GM23338 (cell line): ENCODE measurements around the gene SRMS. TPM values are rescaled to one million over a fixed set of nuclear protein-coding genes. Genes with fewer than 3 reads are reported as not detected.

Source experiments
- ATAC-seq: fragments of 200-7000 bp; cut with Tn5 transposase; 3 replicates; pipeline ENCODE4 v1.9.1; 2020
- DNase-seq: peaks from one replicate; pipeline ENCODE4 v3.0.0-alpha.2; 2015; ENCODE audit warnings: low spot score
- H2AFZ ChIP-seq: fragments of 200-600 bp; sonication (generic); 2 replicates; pipeline ENCODE4 v1.8.0; 2016; ENCODE audit warnings: antibody characterized with exemption, mild to moderate bottlenecking, moderate library complexity
- H3F3A ChIP-seq: fragments of 200-600 bp; sonication (generic); replicated peaks from 2 replicates; pipeline ENCODE4 v1.8.0; 2017; ENCODE audit warnings: antibody characterized with exemption, mixed run types, low read depth
- H3K27ac ChIP-seq: fragments of 200-600 bp; sonication (generic); 2 replicates; pipeline ENCODE4 v1.6.1; 2016; ENCODE audit warnings: low read depth
- H3K27me3 ChIP-seq: fragments of 200-600 bp; sonication (generic); 2 replicates; pipeline ENCODE4 v1.8.0; 2016; ENCODE audit warnings: mild to moderate bottlenecking, mixed run types, moderate library complexity; ENCODE audit not compliant: insufficient read depth
- H3K36me3 ChIP-seq: fragments of 200-600 bp; sonication (generic); 2 replicates; pipeline ENCODE4 v1.8.0; 2016; ENCODE audit warnings: mild to moderate bottlenecking; ENCODE audit not compliant: insufficient read depth
- H3K4me1 ChIP-seq: fragments of 200-600 bp; sonication (generic); 2 replicates; pipeline ENCODE4 v1.8.0; 2016; ENCODE audit warnings: mild to moderate bottlenecking, moderate library complexity; ENCODE audit not compliant: insufficient read depth
- H3K4me2 ChIP-seq: fragments of 200-600 bp; sonication (generic); 2 replicates; pipeline ENCODE4 v1.7.1; 2017; ENCODE audit warnings: mixed run types
- H3K4me3 ChIP-seq: fragments of 200-600 bp; sonication (generic); 2 replicates; pipeline ENCODE4 v1.6.1; 2016; ENCODE audit warnings: mixed run types
- H3K79me2 ChIP-seq: fragments of 200-600 bp; sonication (generic); replicated peaks from 2 replicates; pipeline ENCODE4 v1.8.0; 2017; ENCODE audit warnings: mild to moderate bottlenecking; ENCODE audit not compliant: insufficient read depth
- H3K9me2 ChIP-seq: fragments of 200-600 bp; sonication (generic); 2 replicates; pipeline ENCODE4 v1.8.0; 2017; ENCODE audit not compliant: insufficient read depth
- H4K20me1 ChIP-seq: fragments of 200-600 bp; sonication (generic); replicated peaks from 2 replicates; pipeline ENCODE4 v1.8.0; 2017; ENCODE audit warnings: mild to moderate bottlenecking; ENCODE audit not compliant: insufficient read depth
- H3K27ac Mint-ChIP-seq: 2 replicates; pipeline ENCODE4 v1.8.0; 2020; ENCODE audit warnings: inconsistent platforms, mild to moderate bottlenecking, moderate library complexity, mixed read lengths
- H3K27me3 Mint-ChIP-seq: 3 replicates; pipeline ENCODE4 v1.8.0; 2022; ENCODE audit warnings: low read depth, mild to moderate bottlenecking, moderate library complexity, mixed read lengths, inconsistent platforms; ENCODE audit not compliant: insufficient read depth, poor library complexity
- H3K36me3 Mint-ChIP-seq: 3 replicates; pipeline ENCODE4 v1.8.0; 2021; ENCODE audit warnings: low read depth, mild to moderate bottlenecking, inconsistent platforms, moderate library complexity, mixed read lengths
- H3K4me1 Mint-ChIP-seq: 3 replicates; pipeline ENCODE4 v1.8.0; 2020; ENCODE audit warnings: mild to moderate bottlenecking, inconsistent platforms, mixed read lengths
- H3K4me3 Mint-ChIP-seq: 3 replicates; pipeline ENCODE4 v1.8.0; 2021; ENCODE audit warnings: moderate library complexity, mild to moderate bottlenecking, inconsistent platforms, mixed read lengths
- H3K9me3 Mint-ChIP-seq: 3 replicates; pipeline ENCODE4 v1.8.0; 2020; ENCODE audit warnings: moderate library complexity, mild to moderate bottlenecking, inconsistent platforms, mixed read lengths
- EZH2 ChIP-seq: fragments of 200-600 bp; sonication (generic); IDR thresholded peaks from one replicate; pipeline ENCODE4 v1.8.0; 2017; ENCODE audit warnings: antibody characterized with exemption, mild to moderate bottlenecking, low read depth; ENCODE audit not compliant: unreplicated experiment
- STAT1 ChIP-seq: IDR thresholded peaks from one replicate; pipeline ENCODE4 v1.6.1; 2016; ENCODE audit warnings: antibody characterized with exemption; ENCODE audit not compliant: unreplicated experiment
- ZNF114 ChIP-seq: fragments of 250-450 bp; sonication (Bioruptor Pico); IDR thresholded peaks from 2 replicates; pipeline ENCODE4 v1.5.0; 2020; ENCODE audit warnings: mild to moderate bottlenecking, moderate library complexity
- ZNF331 ChIP-seq: fragments of 250-450 bp; sonication (Bioruptor Pico); IDR thresholded peaks from 2 replicates; pipeline ENCODE4 v1.5.0; 2020; ENCODE audit warnings: low read depth, mild to moderate bottlenecking, moderate library complexity
- ZNF462 ChIP-seq: fragments of 250-450 bp; sonication (Bioruptor Pico); IDR thresholded peaks from 2 replicates; pipeline ENCODE4 v1.5.0; 2020; ENCODE audit warnings: mild to moderate bottlenecking, moderate library complexity
- polyA plus RNA-seq: library from polyadenylated mRNA; unstranded; fragments of >200 nt; fragmentation: Nextera tagmentation; extraction: Ambion mirVana; gene quantifications from 2 replicates; pipeline ENCODE4 v1.2.1, GENCODE V29; 2016
- total RNA-seq: library from RNA; depleted of rRNA; stranded (reverse); fragments of >200 nt; shearing (Covaris generic); gene quantifications from 2 replicates; pipeline ENCODE4 v1.2.3, GENCODE V29; 2014
- TF ChIP-seq, protein P1 (sequence below): IDR thresholded peaks from 2 replicates; pipeline ENCODE4 v1.6.1; 2016; ENCODE audit warnings: antibody characterized with exemption

The SRMS gene
- total and polyA plus RNA-seq, 2 experiments from 2014 or later: 0.23 to 0.59 TPM

DNA sequence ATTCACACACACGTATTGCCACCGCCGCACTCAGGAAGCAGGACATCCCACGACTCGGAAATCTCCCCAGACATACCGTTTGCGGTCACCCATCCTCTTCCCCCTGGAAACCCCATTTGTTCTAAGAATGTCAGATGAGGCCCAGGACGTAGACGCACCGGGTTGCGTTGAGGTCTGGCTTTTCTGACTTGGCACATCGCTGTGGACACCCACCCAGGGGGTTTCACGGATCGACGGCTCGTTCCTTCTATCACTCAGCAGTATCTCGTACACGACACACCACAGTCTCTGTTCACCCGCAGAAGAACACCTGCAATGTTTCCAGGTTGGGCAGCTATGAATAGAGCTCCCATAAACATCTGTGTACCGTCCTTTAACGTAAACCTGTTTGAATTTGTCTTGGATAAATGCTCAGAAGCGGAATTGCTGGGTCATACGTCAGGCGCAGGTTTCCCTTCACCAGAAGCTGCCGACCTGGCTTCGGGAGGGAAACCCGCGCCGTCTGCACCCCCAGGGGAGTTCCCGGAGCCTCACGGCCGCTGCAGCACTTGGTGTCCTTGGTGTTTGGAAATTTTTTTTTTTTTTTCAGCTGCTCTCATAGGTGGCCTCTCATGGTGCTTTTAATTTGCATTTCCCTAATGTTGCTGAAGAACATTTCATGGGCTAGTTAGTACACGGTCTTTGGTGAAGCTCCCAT is 39.3 kb downstream of the SRMS start:
- no peak overlapping the region for H3K4me3 ChIP-seq
- no peak overlapping the region for H3K27ac Mint-ChIP-seq
- H3K4me2 ChIP-seq: no peak overlapping the region
- H3K27me3 Mint-ChIP-seq: peaks cover 4% of the 10 kb centered on the region
- no peaks in the 10 kb centered on the region for H3K4me1 ChIP-seq
- no peaks in the 10 kb centered on the region for H3K79me2 ChIP-seq
- no peaks in the 10 kb centered on the region for H3K27me3 ChIP-seq
- H3K27ac ChIP-seq: no peak overlapping the region
- H3K4me3 Mint-ChIP-seq: no peak overlapping the region; the same call in 2 of the 3 replicates
- no peaks in the 10 kb centered on the region for H3K36me3 ChIP-seq
- DNase-seq (no peak), ATAC-seq (no peak)
- no peak overlapping the region for H2AFZ ChIP-seq
- H3K4me1 Mint-ChIP-seq: peaks cover 3% of the 10 kb centered on the region; the same call in 1 of the 3 replicates
- TF ChIP-seq EZH2 (no peak), STAT1 (no peak), ZNF331 (CRISPR knock-in tag) (no peak), ZNF114 (CRISPR knock-in tag) (no peak), ZNF462 (CRISPR knock-in tag) (no peak)
- TF ChIP-seq, protein P1, sequence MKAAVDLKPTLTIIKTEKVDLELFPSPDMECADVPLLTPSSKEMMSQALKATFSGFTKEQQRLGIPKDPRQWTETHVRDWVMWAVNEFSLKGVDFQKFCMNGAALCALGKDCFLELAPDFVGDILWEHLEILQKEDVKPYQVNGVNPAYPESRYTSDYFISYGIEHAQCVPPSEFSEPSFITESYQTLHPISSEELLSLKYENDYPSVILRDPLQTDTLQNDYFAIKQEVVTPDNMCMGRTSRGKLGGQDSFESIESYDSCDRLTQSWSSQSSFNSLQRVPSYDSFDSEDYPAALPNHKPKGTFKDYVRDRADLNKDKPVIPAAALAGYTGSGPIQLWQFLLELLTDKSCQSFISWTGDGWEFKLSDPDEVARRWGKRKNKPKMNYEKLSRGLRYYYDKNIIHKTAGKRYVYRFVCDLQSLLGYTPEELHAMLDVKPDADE: no peak
- H3K9me2 ChIP-seq: no peaks in the 10 kb centered on the region
- 0 out of 2 replicates have a peak, but pooled peaks cover 3% of the 10 kb centered on the region for H3F3A ChIP-seq
- peaks cover 13% of the 10 kb centered on the region for H3K36me3 Mint-ChIP-seq
- H4K20me1 ChIP-seq: no peaks in the 10 kb centered on the region
- peaks cover 38% of the 10 kb centered on the region for H3K9me3 Mint-ChIP-seq
